8988T (cell line): ENCODE measurements around the gene NPPB.

Experiments
- DNase-seq: peaks from one replicate; pipeline ENCODE4 v3.0.0; 2011

NPPB gene

DNA sequence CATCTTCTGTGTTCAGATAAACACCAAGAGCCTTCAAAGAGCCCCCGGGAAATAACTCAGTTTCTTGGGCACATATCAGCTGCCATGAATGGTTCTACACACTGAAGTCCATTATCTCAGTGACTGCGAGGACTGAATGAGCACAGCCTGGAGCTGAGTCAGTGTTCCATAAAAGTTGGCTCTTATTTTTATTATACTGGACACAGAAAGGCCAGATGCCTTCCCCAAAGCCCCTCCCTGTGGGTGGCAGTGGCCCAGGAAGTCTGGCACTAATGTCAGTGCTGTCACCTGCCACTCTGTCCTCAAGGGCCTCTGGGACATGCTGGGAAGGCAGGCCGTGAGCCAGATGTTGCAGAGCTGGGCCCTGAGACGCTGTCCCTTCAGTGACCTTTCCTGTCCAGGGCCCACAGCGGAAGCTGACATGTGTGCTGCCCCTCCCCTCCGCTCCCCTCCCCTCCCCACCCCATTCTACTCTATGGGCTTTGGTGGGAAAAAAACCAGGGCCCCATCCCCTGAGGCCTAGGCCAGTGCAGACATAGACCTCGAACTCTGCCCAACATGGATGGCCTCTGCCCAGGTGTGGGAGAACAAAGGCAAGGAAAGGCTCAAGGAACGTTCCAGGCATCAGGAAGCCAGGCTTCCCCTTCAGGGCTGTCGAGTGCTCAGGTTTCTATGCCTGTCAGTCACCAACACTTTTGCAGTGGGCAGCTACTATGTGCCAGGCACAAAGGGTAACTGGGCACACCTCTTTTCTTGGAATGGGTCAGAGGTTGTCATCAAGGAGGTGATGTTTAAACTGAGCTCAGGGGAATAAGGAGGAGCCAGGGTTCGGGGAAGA lies 22.4 kb upstream of the NPPB start:
- DNase-seq, result no peak

GRCh38 chr1:11880181-11880575 lies 21.4 kb upstream of the NPPB start:
- no peak for DNase-seq

GRCh38 chr1:11879311-11880180 lies 20.8 kb upstream of the NPPB start:
- no peak for DNase-seq

GRCh38 chr1:11878891-11879190 lies 20.1 kb upstream of the NPPB start:
- DNase-seq, result no peak

DNA sequence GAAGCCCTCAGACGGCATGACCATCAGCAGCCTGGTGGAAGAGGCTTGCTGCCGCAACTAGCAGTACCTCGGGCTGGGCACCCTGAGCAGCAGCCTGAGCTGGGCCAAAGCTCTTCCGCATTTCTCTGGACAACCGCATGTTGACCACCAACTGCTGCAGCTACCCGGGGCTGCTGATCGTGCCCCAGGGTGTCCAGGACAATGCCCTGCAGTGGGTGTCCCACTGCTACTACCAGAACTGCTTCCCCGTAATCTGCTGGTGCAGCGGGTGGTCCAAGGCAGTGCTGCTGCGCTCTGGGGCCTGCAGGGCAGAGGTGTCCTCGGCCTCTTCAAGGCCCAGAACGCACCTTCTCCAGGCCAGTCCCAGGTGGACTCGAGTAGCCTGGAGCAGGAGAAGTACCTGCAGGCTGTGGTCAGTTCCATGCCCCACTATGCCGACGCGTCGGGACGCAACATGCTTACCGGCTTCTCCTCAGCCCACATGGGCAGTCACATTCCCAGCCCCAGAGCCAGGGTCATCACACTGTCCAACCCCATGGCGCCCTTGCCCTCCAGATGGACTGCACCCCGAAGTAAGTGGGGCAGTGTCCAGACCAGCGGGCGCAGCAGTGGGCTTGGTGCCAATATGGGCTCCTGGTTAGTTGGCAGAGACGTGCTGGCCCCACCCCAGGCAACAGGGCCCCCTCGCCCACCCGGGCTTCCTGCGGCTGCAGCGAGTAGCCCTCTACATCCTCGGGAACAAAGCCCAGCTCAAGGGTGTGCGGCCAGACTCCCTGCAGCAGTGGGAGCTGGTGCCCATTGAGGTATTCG lies 19.5 kb upstream of the NPPB start:
- no peak for DNase-seq

DNA sequence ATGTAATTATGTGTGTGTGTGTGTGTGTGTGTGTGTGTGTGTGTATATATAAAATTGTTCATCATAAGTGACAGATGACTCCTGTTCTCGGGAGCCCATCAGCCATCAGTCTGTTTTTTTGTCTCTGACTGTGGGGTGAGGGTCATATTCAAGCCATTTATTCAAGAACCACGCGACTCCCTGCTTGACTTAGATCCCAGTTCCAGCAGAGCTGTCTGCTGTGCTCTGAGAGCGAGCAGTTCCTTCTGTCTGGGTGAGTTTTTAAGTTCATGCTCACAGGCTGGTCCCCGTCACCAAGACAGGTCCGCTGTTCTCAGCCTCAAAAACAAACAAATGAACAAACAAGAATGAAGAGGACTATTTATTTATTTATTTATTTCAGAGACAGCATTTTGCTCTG lies 18.3 kb upstream of the NPPB start:
- no peak for DNase-seq

DNA sequence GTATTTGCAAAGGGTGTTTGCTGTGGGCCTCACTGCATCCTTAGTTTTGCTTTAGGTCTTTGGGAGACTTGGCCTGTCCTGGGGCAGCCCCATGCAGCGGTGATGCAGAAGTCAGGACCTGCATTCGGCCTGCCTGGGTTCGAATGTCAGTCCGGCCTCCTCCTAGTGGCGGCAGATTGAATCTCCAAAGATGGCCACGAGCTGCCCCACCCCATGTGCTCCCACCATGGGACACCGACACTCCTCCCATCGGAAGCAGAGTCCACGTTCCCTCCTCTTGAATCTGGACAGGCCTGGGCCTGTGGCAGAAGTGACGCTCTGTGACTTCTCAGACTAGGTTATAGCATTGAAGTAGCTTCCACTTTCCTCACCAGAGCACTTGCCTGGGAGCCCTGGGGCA lies 16.3 kb upstream of the NPPB start:
- DNase-seq, result no peak

- no peak for DNase-seq
Observed at GRCh38 chr1:11874624-11875023, 15.9 kb upstream of the NPPB start.

DNA sequence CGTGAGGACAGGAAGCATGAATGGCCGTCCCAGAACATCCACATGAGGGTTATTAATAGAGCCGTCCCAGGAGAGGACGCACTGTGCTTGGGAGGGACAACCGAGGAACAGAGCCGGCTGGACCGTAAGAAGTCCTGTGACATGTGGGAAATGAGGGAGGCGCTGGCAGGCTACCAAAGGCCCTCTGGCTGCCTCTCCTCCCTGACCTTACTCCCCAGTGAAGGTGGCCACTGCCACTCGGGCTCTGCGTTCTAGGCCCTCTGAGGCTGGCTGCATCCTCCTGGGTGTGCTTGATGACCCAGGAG lies 15.5 kb upstream of the NPPB start:
- DNase-seq, result no peak

DNA sequence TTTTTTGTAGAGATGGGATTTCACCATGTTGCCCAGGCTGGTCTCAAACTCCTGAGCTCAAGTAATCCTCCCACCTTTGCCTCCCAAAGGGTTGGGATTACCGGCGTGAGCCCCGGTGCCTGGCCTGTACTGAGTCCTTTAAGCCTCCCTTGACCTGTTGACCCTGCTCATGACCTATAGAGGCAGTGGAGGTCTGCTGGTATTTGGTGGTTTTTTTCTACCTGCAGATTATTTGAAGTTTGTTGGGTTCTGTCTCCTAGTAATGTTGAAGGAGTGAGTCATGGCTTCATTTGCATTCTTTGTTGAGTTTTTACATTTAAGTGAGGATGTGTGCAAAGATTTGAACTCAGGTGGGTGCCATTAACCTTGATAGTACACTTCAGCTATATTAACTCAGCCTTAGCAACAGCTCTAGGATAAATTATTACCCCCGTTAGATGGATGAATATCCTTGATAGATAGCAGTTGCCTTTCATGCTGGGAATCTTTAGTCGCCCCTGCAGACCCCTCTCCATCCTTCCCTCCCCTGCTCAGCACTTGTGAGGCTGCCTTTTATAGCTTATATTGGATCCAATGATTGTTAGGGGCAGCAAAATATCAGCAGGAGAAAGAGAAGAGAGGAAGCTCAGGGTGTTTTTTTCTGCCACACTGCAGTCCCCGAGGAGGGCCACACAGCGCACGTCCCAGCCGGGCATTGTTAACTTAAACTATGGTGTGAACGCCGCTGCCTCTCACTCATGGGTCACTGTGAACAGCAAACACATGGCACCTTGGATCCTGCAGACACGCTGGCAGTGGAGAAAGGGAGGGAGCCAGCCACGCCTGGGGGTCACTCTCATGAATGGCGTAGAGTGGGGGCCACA lies 14.9 kb upstream of the NPPB start:
- no peak for DNase-seq

DNA sequence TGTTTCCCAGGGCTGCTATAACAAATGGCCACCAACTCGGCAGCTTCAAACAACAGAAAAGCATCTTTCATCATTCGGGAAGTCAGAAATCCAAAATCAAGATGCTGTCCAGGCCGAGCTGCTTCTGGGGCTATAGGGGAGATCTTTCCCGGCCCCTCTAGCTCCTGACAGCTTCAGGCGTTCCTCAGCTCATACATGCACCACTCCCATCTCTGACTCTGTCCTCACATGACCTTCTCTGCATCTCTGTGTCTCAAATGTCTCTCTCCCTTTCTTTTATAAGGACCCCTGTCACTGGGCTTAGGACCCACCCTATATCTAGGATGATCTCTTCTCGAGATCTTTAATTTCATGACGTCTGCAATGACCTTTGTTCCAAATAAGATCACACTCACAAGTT lies 13.8 kb upstream of the NPPB start:
- DNase-seq, result no peak

DNA sequence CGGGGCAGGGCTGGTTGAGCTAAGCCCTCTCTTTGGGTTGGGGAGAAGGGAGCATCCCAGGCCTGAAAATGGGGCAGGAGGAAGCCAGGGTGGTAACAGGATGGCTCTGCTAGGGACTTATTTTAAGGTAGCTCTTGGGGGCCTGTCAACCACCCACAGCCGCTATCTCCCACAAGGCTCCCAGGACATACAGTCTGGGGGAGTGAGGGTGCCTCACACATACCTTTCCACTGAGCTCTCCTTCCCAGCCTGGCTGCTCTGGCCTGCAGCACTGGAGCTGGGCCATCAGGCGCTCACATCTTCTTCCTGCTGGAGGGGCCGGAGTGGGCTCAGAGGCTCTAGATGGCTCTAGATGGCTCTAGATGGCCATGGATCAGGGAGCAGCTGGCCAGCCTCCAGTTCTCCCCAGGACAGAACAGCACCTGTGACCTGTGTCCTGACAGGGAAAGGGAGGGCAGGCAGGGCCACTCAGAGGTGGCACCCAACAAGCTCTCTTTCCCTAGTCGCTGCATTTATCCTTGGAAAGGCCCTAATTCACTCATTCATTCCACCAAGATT lies 11.0 kb upstream of the NPPB start:
- DNase-seq, result no peak

GRCh38 chr1:11869104-11869503 lies 10.4 kb upstream of the NPPB start:
- no peak for DNase-seq

- no peak for DNase-seq
Observed at GRCh38 chr1:11868331-11868980, 9.7 kb upstream of the NPPB start.

DNA sequence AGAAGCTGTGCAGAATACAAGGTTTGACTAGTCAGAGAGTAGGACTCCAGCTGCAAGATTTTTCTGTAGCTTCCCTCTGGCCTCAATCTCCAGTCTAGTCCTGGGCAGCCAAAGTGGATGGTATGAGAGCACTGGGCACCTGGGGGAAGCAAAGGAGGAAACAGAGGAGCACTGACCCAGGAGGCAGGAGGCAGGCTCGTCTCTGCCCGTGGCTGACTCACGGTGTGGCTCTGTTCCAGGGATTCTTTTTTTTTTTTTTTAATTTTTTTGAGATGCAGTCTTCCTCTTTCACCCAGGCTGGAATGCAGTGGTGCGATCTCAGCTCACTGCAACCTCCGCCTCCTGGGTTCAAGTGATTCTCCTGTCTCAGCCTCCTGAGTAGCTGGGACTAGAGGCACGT lies 4.1 kb upstream of the NPPB start:
- DNase-seq, result no peak

DNA sequence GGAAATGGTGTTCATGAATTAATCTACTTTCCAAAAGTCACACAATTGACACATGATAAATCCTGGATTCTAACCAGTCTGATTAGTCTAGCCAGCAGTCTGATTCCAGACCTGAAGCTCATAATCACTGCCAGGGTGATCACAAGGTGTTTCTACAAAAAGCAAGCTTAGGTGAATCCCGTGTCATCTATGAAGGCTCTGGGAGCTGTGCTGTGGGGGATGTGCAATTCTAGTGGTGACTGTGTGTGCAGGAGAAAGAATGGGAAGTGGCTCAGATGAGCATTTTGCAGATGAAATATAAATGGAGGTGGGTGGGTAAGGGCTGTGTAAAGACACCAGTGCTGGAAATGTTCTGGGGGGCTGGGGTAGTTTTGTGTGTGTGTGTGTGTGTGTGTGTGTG lies 1.8 kb upstream of the NPPB start:
- no peak for DNase-seq

DNA sequence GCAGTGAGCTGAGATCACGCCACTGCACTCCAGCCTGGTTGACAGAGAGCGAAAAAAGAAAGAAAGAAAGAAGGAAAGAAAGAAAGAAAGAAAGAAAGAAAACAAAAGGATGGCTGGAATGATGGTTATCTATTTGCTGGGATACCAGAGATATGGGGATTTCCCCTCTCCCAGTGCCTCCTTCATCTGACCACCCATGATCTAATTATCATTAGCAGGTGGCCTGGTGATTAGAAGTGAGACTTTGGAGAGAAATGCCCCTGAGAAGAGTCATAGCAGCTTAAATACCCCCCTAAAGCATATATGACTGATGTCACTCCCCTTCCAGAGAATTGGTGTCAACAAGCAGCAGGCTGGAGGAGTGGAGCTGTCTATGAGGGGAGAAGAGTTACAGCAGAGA lies 1.3 kb upstream of the NPPB start:
- no peak for DNase-seq

DNA sequence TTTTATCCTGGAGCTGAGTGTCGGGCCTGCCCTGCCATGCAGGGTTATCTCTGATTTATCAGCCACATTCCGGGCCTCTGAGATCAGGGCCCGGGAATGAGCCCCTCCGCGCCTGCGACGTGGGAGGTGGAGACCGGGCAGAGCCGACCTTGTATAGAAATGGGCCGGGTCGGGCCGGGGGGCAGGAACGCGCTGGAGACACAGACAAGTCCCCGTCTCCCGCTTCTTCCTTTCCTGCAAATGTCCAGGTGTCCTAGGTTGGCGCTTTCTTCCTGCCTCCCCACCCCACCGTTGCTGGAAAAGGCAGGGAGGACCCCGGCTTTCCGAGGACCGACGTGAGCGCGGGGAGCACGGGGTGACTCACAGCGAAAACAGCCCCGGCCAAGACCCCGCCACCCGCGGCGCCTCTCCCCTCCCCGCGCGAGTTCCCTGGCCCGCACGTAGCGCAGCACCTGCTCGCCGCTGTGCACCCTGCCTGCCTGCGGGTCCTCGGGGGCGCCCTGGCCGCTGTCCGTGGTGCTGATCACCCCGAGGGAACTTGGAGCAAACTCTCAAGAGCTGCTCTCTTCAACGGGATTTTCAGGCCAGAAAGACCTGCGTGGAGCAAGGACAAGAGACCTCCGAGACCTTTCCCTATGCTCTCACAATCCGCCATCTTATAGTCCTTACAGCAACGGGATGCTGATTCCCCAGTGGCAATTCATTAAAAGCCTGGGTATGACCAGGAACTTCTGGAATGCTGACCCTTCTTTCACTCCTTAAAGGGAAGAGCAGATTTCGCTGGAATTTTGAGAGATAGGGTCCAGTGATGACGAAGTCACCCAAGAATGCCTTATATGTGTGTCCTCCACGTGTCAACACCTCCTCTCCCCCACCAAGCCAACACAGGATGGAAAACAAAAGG lies 475 bp upstream of the NPPB start:
- peak; percentile 64 for DNase-seq

DNA sequence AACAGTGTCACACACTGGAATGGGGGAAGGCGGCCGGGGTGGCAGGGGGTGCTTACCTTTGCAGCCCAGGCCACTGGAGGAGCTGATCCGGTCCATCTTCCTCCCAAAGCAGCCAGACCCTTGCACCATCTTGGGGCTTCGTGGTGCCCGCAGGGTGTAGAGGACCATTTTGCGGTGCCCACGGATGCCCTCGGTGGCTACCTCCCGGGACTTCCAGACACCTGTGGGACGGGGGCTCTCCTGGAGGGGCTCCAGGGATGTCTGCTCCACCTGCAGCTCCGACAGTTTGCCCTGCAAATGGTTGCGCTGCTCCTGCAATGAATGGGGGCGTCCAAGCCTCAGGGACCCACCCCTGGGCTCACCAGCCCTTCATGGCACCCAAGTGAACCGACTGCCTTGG lies 587 bp downstream of the NPPB start:
- no peak for DNase-seq

DNA sequence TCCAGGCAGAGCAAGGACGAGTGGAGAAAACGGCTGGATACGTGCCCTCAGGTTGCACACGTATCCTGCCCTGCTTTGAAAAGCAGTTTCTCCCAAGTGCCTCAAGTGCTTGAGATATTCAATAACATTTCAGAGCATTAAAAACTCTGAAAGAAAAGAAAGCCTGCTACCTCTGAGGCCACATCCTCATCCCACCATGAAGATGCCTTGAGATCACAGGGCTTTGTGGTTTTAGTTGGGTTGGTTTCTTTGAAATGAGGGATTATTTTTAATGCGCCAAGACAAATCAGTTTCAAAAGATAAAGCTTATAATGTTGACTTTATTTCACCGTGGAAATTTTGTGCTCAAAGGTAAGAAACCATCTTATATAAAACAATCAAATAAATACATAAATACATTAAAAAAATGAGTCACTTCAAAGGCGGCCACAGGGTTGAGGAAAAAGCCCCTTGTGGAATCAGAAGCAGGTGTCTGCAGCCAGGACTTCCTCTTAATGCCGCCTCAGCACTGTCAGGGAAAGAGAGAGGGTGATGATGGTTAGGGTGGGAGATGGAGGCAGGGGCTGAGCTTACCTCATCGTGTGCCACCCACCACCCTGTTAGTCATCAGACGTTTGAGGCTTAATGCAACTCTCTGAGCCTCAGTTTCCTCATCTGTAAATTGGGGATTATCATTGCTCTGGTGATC lies 1.4 kb downstream of the NPPB start:
- no peak for DNase-seq
